Endothelial cell of umbilical vein (primary cell): ENCODE measurements around the gene APOC1.

Source experiments
- CTCF ChIP-seq, 2 donors: IDR thresholded peaks; 1 replicate in 1 of 2; 2 replicates in 1 of 2; pipeline ENCODE4 v1.5.1; 2011; ENCODE audit warnings: low read length in 2 of 2, mild to moderate bottlenecking in 2 of 2, moderate library complexity in 2 of 2, control low read depth in 1 of 2, inconsistent platforms in 1 of 2, low read depth in 1 of 2; ENCODE audit not compliant: insufficient read depth in 1 of 2; ENCODE audit errors: extremely low read depth in 1 of 2
- EZH2 ChIP-seq: IDR thresholded peaks from 2 replicates; pipeline ENCODE4 v1.6.1; 2012; ENCODE audit warnings: borderline replicate concordance, low read depth, mild to moderate bottlenecking, moderate library complexity, low read length, inconsistent platforms; ENCODE audit not compliant: severe bottlenecking
- FOS ChIP-seq: IDR thresholded peaks from 2 replicates; pipeline ENCODE4 v1.6.1; 2011; ENCODE audit warnings: mild to moderate bottlenecking, low read length, moderate library complexity, borderline replicate concordance; ENCODE audit not compliant: insufficient read depth
- POLR2A ChIP-seq: IDR thresholded peaks from 2 replicates; pipeline ENCODE4 v1.6.1; 2012; ENCODE audit warnings: low read depth, mild to moderate bottlenecking, control low read depth, low read length
- POLR2AphosphoS5 ChIP-seq: IDR thresholded peaks from 2 replicates; pipeline ENCODE4 v1.6.1; 2012; ENCODE audit warnings: low read depth, mild to moderate bottlenecking, control low read depth, low read length, moderate library complexity; ENCODE audit not compliant: insufficient read depth

DNA sequence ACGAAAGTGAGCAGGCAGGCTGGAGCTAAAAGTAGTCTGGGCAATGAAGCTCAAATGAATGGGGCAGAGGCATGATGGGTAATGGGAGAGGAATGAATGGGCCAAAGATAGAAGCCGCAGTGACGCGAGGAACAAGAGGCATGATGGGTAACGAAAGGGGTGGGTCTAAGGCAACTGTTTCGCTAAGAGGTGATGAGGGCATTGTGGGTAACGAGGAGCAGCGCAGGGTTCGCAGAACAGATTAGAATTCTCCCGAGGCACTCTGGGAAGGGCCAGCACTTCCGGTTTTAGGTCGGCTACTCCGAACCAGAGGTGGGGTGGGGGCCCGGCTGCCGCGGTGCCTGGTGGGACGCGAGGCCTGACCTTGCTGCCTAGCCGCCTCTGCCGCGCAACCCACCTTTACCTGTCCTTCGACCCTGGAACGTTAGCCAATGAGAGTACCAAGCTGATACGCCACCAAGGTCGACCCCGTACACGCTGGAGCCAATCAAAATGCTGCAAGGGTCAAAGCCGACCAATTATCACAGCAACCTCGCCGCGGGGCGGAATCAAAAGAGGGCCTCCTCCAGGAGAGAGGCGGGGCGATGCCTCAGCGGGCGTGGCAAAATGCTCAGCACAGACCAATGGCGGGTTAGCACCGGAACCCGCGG is 23.9 kb upstream of the APOC1 start:
- TF ChIP-seq CTCF (IDR thresholded peaks at IDR 0.05; ENCODE audit: extremely low read depth in 1 of 2, insufficient read depth in 1 of 2, low read depth in 1 of 2, low read length in 2 of 2): no peak
- no peak for TF ChIP-seq EZH2
- TF ChIP-seq FOS: no peak
- TF ChIP-seq POLR2A: peak; percentile 91
- TF ChIP-seq POLR2AphosphoS5: peak; percentile 97
